H1 (cell line): ENCODE results near the gene INO80C.

Source experiments
- CTCF ChIP-seq, 3 experiments: IDR thresholded peaks; 1 replicate in 2 of 3; 2 replicates in 1 of 3; pipeline versions ENCODE4 v1.5.1 to v1.6.1; 2011; ENCODE audit warnings: low read length in 3 of 3, mild to moderate bottlenecking in 3 of 3, inconsistent platforms in 2 of 3, low read depth in 1 of 3, moderate library complexity in 1 of 3; ENCODE audit not compliant: insufficient read depth in 1 of 3; ENCODE audit errors: control extremely low read depth in 1 of 3
- EZH2 ChIP-seq: fragments of 200-600 bp; sonication (generic); IDR thresholded peaks from 2 replicates; pipeline ENCODE4 v1.7.1; 2012; ENCODE audit warnings: low read depth, mild to moderate bottlenecking, moderate library complexity, low read length, inconsistent platforms; ENCODE audit not compliant: severe bottlenecking
- POLR2A ChIP-seq, 2 experiments: IDR thresholded peaks; 1 replicate in 1 of 2; 2 replicates in 1 of 2; pipeline ENCODE4 v1.6.1; 2011; ENCODE audit warnings: low read depth in 2 of 2, low read length in 2 of 2, mild to moderate bottlenecking in 2 of 2; ENCODE audit errors: control extremely low read depth in 1 of 2
- POLR2AphosphoS5 ChIP-seq: IDR thresholded peaks from 2 replicates; pipeline ENCODE4 v1.6.1; 2011; ENCODE audit warnings: low read depth, low read length
- TBP ChIP-seq: IDR thresholded peaks from 2 replicates; pipeline ENCODE4 v1.6.1; 2011; ENCODE audit warnings: low read depth, low read length, improper control_type of control experiment
- TCF12 ChIP-seq: IDR thresholded peaks from 2 replicates; pipeline ENCODE4 v1.6.1; 2011; ENCODE audit warnings: low read depth, mild to moderate bottlenecking, low read length
- TF ChIP-seq, protein P1 (sequence below): IDR thresholded peaks from 2 replicates; pipeline ENCODE4 v1.6.1; 2012; ENCODE audit warnings: inconsistent platforms

- TF ChIP-seq EZH2 (no peak), CTCF (IDR thresholded peaks at IDR 0.05; ENCODE audit: control extremely low read depth in 1 of 3, insufficient read depth in 1 of 3, low read depth in 1 of 3, low read length in 3 of 3) (no peak), POLR2A (IDR thresholded peaks at IDR 0.05; ENCODE audit: control extremely low read depth in 1 of 2, low read depth in 2 of 2, low read length in 2 of 2) (no peak), TBP (no peak), POLR2AphosphoS5 (no peak), TCF12 (no peak)
- TF ChIP-seq, protein P1, sequence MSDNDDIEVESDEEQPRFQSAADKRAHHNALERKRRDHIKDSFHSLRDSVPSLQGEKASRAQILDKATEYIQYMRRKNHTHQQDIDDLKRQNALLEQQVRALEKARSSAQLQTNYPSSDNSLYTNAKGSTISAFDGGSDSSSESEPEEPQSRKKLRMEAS, result no peak
Measured at GRCh38 chr18:35507623-35508022, 9.9 kb upstream of the INO80C start.
